Muscle of back (tissue), 11 donors: ENCODE measurements around the gene PARD3. TPM values are rescaled to one million over a fixed set of nuclear protein-coding genes. Genes with fewer than 3 reads are reported as not detected.
"Not testable (repeated sequence)": the region's sequence is repeated elsewhere in the genome, so short reads cannot be mapped to it uniquely, and the experiment has no call there.

Experiments used
- DNase-seq, 3 donors: peaks; one replicate each; pipeline versions ENCODE4 v3.0.0 to v3.0.0-alpha.2; 2013
- polyA plus RNA-seq, 10 donors: library from polyadenylated mRNA; unstranded; fragments of 120-200 nt; gene quantifications; one replicate each; pipeline ENCODE4 v1.2.1, GENCODE V29; 2013; ENCODE audit not compliant: insufficient read length in 10 of 10

Gene PARD3
- polyA plus RNA-seq, 10 donors, result 35.1 to 55.3 (median 41.4) TPM

DNA sequence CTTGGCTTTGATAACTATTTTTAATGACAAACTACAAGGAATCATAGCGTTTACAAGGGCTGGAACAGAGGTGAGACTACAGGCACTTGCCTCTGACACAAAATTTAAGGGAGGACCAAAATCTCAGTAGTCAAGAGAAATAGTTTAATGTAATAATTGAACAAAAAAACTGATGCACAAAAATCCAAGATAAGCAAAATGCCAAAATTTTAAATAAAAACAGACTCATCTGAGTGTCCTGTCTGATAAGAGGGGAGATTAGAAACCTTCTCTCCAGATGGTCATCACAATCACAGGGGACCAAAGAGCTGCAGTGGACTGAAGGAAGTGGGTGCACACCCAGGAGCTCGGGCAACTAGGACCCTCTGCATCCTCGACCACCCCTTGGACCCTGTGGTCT, 70.5 kb downstream of the PARD3 start:
- DNase-seq, result no peak

- no peak for DNase-seq
These were observed 71.3 kb downstream of the PARD3 start for GRCh38 chr10:34743814-34744213.

- DNase-seq, result no peak
These were observed 72.6 kb downstream of the PARD3 start for GRCh38 chr10:34742456-34742855.

DNA sequence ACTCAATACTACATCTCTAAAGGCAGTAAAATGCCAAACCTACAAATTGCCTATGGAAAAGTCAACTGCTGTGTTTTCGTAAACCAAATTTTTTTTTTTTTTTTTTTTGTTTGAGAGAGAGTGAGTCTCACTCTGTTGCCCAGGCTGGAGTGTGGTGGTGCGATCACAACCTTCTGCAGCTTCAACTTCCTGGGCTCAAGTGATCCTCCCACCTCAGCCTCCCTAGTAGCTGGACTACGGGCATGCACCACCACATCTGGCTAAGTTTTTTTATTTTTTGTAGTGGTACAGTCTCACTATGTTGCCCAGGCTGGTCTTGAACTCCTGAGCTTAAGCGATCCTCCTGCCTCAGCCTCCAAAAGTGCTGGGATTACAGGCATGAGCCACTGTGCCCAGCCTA, 74.0 kb downstream of the PARD3 start:
- not testable (repeated sequence) for DNase-seq

DNA sequence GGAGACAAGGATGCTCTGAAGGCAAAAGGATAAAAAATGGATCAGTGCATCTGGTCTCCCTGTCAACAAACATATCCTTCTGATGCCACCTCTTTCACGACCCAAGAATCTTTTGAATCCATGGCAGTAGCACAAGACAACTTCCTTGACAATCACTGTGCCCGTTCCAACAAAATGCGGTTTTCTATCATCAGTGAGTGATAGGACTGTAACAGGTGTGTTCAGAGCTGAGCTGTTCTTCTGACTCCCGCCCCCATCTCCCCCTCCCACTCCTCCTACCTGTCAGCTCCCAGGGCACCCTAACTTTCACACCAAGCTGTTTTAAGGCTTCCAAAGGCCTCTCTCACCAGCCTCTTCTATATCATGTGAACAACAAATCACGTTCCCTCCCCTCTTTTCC, 74.8 kb downstream of the PARD3 start:
- no peak for DNase-seq

GRCh38 chr10:34739915-34740314, 75.2 kb downstream of the PARD3 start:
- peak; percentile 70 to 89 (median 77) for DNase-seq

DNA sequence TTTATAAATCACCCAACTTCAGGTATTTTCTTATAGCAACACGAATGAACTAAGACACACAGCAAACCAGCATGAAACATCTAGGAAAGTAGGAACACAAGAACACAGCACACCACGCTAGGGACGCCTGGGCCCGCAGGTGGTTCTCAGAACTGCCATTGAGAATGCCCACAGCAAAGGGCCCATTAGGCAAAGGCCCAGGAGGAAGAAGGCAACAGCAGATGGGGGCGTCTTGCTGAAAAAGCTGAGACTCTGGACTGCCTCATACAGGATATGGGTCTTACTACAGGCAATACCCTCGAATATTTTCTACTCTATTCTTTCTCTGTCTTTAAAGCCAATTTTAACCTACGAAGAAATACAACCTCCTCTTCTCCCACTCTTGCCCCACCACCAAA, 77.3 kb downstream of the PARD3 start:
- no peak for DNase-seq

DNA sequence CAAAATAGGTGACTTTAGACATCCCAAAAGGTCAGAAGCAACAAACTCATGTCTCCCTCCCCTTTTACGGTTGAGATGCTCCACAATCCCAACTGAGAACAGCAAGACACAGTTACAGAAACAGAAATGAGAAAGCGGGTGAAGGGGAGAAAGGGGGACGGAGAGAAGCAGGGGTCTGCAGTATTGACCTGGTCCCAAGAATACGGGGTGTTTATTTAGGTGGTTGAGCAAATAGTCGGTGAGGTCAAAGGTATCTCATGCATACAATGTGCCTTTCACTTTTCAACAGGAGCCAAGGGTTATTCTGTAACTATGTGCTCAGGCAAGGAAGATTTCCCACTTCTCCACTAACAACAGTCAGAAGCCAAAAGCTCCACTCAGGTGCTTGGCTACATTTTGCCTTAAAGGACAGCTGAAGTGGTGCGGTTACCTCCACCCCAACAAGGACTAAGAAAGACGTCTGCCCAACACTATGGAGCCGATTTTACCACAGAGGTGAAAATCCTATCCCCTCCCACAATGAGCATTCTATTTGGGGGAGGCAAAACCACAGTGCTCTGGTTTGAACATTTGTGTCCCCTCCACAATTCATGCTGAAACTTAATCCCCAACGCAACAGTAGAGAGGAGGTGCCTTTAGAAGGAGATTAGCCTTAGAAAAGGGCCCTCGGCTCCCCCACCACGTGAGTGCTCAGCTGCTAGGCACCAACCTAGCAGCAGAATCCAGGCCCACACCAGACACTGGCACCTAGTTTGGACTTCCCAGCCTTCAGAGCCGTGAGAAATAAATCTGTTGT, 77.9 kb downstream of the PARD3 start:
- DNase-seq, result no peak

DNA sequence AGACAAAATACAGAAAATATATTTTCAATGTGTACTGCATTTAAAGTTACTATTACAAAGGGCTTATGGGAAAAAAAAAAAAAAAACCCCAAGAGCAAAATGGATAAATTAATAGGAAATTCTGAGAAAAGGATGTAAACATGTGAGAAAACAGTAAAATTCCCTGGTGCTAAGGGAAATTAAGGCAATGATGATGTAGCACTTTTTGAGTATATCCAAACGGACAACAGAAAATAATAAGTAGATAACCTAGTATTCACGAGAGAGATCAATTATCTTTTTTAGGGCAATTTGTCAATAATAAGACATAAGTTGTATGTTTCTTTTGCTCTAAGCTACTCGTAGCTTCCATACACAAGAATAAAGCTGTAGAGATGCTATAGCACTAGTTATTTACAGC, 80.2 kb downstream of the PARD3 start:
- no peak for DNase-seq

- no peak for DNase-seq
These were observed 82.2 kb downstream of the PARD3 start for GRCh38 chr10:34732926-34733325.

GRCh38 chr10:34731885-34732701, 83.0 kb downstream of the PARD3 start:
- no peak for DNase-seq

GRCh38 chr10:34731213-34731612, 83.9 kb downstream of the PARD3 start:
- no peak for DNase-seq

DNA sequence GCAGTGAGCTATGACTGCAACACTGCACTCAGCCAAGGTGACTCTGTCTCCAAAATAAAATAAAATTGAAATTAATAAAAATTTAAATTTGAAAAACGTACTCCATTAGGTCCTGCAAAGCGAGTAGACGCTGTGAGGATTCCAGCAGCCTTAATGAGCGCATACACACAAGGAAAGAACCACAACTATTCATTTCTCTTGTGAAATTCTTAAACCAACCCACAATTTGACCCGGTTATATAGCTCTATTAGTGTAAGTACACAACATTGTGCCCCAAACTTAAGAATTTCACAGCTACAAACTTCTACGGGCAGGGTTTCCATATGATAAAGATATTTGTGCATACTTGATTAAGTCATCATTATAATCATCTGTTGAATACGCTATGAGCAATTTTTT, 84.4 kb downstream of the PARD3 start:
- no peak for DNase-seq

GRCh38 chr10:34729619-34730018, 85.5 kb downstream of the PARD3 start:
- DNase-seq, result peak in 1 of 3 donors; percentile 66

DNA sequence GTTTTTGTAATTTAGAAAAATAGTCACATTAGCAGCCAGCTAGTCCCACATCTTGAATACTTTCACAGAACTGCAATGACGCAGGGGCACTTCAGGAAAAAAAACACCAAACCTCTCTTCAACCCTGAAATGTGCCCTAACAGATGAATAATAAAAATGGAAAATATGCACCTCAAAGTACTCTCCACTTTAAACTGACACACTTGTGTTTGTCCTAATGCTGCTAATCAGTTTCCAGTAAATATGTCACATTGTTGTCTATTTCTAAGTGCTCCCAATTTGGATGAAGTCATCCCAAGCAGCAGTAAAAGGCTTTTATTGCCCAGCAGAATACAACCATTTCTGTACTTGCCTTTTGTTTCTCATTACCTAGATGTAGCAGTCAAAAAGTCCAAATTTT, 86.7 kb downstream of the PARD3 start:
- no peak for DNase-seq

DNA sequence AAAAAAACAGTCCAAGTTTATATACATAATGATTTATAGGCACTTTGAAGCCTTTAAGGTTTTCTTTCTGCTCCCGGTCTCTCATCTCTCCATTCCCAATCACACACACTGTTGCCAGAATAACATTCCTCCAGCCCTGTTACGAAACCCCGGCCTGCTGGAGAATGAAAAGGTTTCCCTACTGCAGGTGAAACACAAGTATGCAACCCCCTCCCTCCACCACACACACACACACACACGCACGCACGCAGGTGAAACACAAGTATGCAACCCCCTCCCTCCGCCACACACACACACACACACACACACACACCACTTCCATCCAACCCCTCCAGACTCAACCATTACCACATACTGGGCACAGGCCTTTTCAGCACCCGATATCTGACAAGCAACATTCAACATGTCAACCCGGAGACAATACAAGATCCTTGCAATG, 87.5 kb downstream of the PARD3 start:
- DNase-seq, result no peak

GRCh38 chr10:34726862-34727261, 88.2 kb downstream of the PARD3 start:
- DNase-seq, result no peak

DNA sequence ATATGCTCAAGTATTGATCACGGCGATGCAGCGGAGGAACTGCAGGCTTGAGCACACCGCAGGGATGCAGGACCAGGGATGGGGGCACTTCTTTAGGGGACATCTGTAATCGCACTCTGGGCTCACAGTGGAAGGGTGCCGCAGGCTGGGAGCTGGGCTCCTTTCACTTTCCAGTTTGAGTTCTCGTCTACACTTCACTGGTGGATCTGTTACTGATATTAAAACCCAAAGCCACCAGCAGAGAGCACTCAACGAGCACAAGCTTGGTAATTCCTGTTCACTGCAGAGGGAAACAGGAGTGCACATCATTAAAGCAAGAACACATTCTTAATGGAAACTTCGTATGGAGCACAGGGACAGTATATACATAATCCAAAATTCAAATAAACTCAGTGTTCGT, 91.3 kb downstream of the PARD3 start:
- DNase-seq, result peak in 2 of 3 donors; percentile 65 to 81

GRCh38 chr10:34722404-34722803, 92.7 kb downstream of the PARD3 start:
- no peak for DNase-seq

DNA sequence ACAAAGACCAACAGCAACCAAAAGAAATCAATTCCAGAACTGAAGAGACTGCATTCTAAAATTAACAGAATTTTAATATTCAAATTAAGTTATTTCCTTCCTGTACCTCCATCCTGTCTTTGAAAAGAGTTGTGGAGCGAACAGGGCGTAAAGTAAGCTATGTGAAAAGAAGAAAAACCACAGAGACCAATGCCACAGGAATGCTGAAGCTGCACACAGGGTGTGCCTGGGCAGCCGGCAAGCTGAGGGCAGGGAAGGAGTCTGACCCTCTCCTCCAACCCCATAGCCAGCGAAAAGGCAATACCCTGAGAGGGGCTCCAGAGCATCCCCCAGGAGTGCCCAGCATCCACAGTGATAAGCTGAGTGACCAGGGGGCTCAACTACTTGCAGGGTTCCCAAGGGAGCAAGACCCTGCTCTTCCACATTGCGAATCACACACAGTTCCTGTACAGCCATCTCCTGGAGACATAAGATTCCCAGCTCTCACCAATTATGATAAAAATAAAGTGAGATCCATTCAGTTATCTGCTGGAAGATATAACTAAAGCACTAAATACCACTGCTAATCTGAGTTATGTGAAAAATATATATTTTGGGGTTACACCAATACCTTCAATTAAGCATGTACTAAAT, 93.8 kb downstream of the PARD3 start:
- no peak for DNase-seq

GRCh38 chr10:34719746-34720145, 95.3 kb downstream of the PARD3 start:
- DNase-seq, result no peak

- DNase-seq, result no peak
These were observed 95.8 kb downstream of the PARD3 start for GRCh38 chr10:34719328-34719727.

- DNase-seq, result no peak
These were observed 97.7 kb downstream of the PARD3 start for GRCh38 chr10:34717429-34717828.
